GM20000 (cell line): Measurements from ENCODE around the gene MRGPRX3.

Experiments
- DNase-seq: peaks from one replicate; pipeline ENCODE4 v3.0.0; 2012; ENCODE audit warnings: low spot score
- CTCF ChIP-seq: IDR thresholded peaks from 2 replicates; pipeline ENCODE4 v1.5.1; 2012; ENCODE audit warnings: mild to moderate bottlenecking, control low read depth; ENCODE audit errors: extremely low read depth, missing control alignments

Gene MRGPRX3

GRCh38 chr11:18132341-18132740, at the start of gene MRGPRX3:
Gene MRGPRX3, plus strand, starts transcription at chr11:18132571. Its CDS starts 4,632 bp downstream, at chr11:18137203.
- no peak for DNase-seq
- TF ChIP-seq CTCF, result no peak

GRCh38 chr11:18088366-18088765, 44.0 kb upstream of the MRGPRX3 start:
- no peak for TF ChIP-seq CTCF
- DNase-seq, result no peak

- no peak for DNase-seq
- TF ChIP-seq CTCF, result no peak
Observed at GRCh38 chr11:18088966-18089365, 43.4 kb upstream of the MRGPRX3 start.

GRCh38 chr11:18091731-18092130, 40.6 kb upstream of the MRGPRX3 start:
- DNase-seq, result no peak
- no peak for TF ChIP-seq CTCF

- no peak for TF ChIP-seq CTCF
- no peak for DNase-seq
Observed at GRCh38 chr11:18093959-18094358, 38.4 kb upstream of the MRGPRX3 start.

- TF ChIP-seq CTCF, result no peak
- DNase-seq, result no peak
Observed at GRCh38 chr11:18100926-18101656, 31.3 kb upstream of the MRGPRX3 start.

- DNase-seq, result no peak
- no peak for TF ChIP-seq CTCF
Observed at GRCh38 chr11:18105086-18105801, 27.1 kb upstream of the MRGPRX3 start.
